Measurements from ENCODE around the gene RASGRP1. TPM values are rescaled to one million over a fixed set of nuclear protein-coding genes. Genes with fewer than 3 reads are reported as not detected.

RASGRP1 gene
- total RNA-seq, 1 experiment from 2014 or later, result 0.85 TPM

- H3K4me1 ChIP-seq (ENCODE audit: insufficient read depth, low read length), result no peaks in the 10 kb centered on the region
- DNase-seq, result no peak
- Mint-ChIP-seq H3K4me1 (no peaks in the 10 kb centered on the region), H3K4me3 (no peak overlapping the region), H3K27me3 (ENCODE audit: low read depth) (no peaks in the 10 kb centered on the region), H3K9me3 (no peaks in the 10 kb centered on the region), H3K36me3 (ENCODE audit: insufficient read depth in 1 of 3, low read depth in 3 of 3) (peaks cover 6 to 41% (median 37%) of the 10 kb centered on the region in 3 experiments), H3K27ac (no peak overlapping the region)
- no peaks in the 10 kb centered on the region for H3K27me3 ChIP-seq (ENCODE audit: insufficient read depth, low read length)
- H2BK120ac ChIP-seq (ENCODE audit: low read depth, low read length, poor library complexity, severe bottlenecking), result no peak overlapping the region
- no peak overlapping the region for H3K56ac ChIP-seq (ENCODE audit: insufficient read length, low read depth, low read length)
- no peak overlapping the region for H2BK20ac ChIP-seq (ENCODE audit: low read depth, low read length, poor library complexity, severe bottlenecking)
- no peak overlapping the region for H4K91ac ChIP-seq (ENCODE audit: insufficient read length, low read depth, low read length)
- no peaks in the 10 kb centered on the region for H3K79me1 ChIP-seq (ENCODE audit: insufficient read depth, low read depth, low read length, poor library complexity, severe bottlenecking)
- no peak overlapping the region for H2BK15ac ChIP-seq (ENCODE audit: low read depth, low read length)
- H2BK12ac ChIP-seq (ENCODE audit: insufficient read length, low read depth, low read length), result no peak overlapping the region
- no peaks in the 10 kb centered on the region for H3K9me3 ChIP-seq (ENCODE audit: control insufficient read depth, low read depth, low read length)
- H2AFZ ChIP-seq (ENCODE audit: low read length), result no peak overlapping the region
- no peak overlapping the region for H3K27ac ChIP-seq (ENCODE audit: insufficient read length, low read depth, low read length)
- H3K79me2 ChIP-seq (ENCODE audit: insufficient read depth, low read length), result no peaks in the 10 kb centered on the region
- H3K23me2 ChIP-seq (ENCODE audit: insufficient read length, low read depth, low read length, poor library complexity, severe bottlenecking), result no peaks in the 10 kb centered on the region
- no peak overlapping the region for H4K5ac ChIP-seq (ENCODE audit: insufficient read length, low read depth, low read length)
- no peak overlapping the region for H2AK5ac ChIP-seq (ENCODE audit: insufficient read length, low read length)
- H3K18ac ChIP-seq (ENCODE audit: insufficient read length, low read depth, low read length), result no peak overlapping the region
- H3K4ac ChIP-seq (ENCODE audit: low read depth, low read length), result no peak overlapping the region
- H3K23ac ChIP-seq (ENCODE audit: insufficient read length, low read depth, low read length), result no peak overlapping the region
- no peak overlapping the region for H3K14ac ChIP-seq (ENCODE audit: insufficient read depth, low read length)
- no peak overlapping the region for H4K8ac ChIP-seq (replicated peaks; ENCODE audit: insufficient read length, low read depth, low read length)
- TF ChIP-seq CTCF (conservative IDR thresholded peaks at IDR 0.05), result no peak
- no peak overlapping the region for H3K9ac ChIP-seq (ENCODE audit: extremely low read depth, insufficient read length, low read length)
- H4K20me1 ChIP-seq (ENCODE audit: control insufficient read depth, insufficient read depth, insufficient read length), result no peaks in the 10 kb centered on the region
- no peak overlapping the region for H3T11ph ChIP-seq (ENCODE audit: low read length)
- no peak overlapping the region for H2BK5ac ChIP-seq (ENCODE audit: insufficient read length, low read length)
- H3K4me2 ChIP-seq (ENCODE audit: insufficient read depth, insufficient read length, low read length), result no peak overlapping the region
- WGBS (ENCODE audit: extremely low coverage, insufficient read length, low lambda C conversion rate), result no CpG with 5 or more reads among the region's 1 CpG
Measured at GRCh38 chr15:38479756-38480155, 84.9 kb downstream of the RASGRP1 start.
